Forelimb muscle (tissue), 1 donor: ENCODE measurements around the gene RBM46. TPM values are rescaled to one million over a fixed set of nuclear protein-coding genes. Genes with fewer than 3 reads are reported as not detected.
"Not testable (repeated sequence)": the region's sequence is repeated elsewhere in the genome, so short reads cannot be mapped to it uniquely, and the experiment has no call there.

ENCODE experiments used
- DNase-seq: peaks from one replicate; pipeline ENCODE4 v3.0.0-alpha.2; 2013; ENCODE audit warnings: low read depth
- polyA plus RNA-seq: library from polyadenylated mRNA; unstranded; fragments of 120-200 nt; gene quantifications from one replicate; pipeline ENCODE4 v1.2.1, GENCODE V29; 2013; ENCODE audit not compliant: insufficient read length

RBM46 gene
- polyA plus RNA-seq, 1 donor = not detected

- no peak for DNase-seq
Observed at GRCh38 chr4:154838155-154838554, 57.1 kb downstream of the RBM46 start.

- no peak for DNase-seq
Observed at GRCh38 chr4:154838694-154839093, 57.6 kb downstream of the RBM46 start.

GRCh38 chr4:154854362-154854761 is 73.3 kb downstream of the RBM46 start:
- no peak for DNase-seq

- no peak for DNase-seq
Observed at GRCh38 chr4:154858166-154858565, 77.1 kb downstream of the RBM46 start.

- DNase-seq = no peak
Observed at GRCh38 chr4:154868414-154869194, 87.5 kb downstream of the RBM46 start.

- no peak for DNase-seq
Observed at GRCh38 chr4:154869301-154869700, 88.2 kb downstream of the RBM46 start.

GRCh38 chr4:154872198-154872597 is 91.1 kb downstream of the RBM46 start:
- DNase-seq = no peak

GRCh38 chr4:154874049-154874448 is 93.0 kb downstream of the RBM46 start:
- not testable (repeated sequence) for DNase-seq

GRCh38 chr4:154877110-154877760 is 96.2 kb downstream of the RBM46 start:
- no peak for DNase-seq

Other genes with a start within 250 kb of the RBM46 start
- 54.9 TPM for gene PLRG1, start 230.9 kb upstream of the RBM46 start, polyA plus RNA-seq
- gene FGB, start 218.3 kb upstream of the RBM46 start, polyA plus RNA-seq = not detected
- not detected for gene FGA, start 190.5 kb upstream of the RBM46 start, polyA plus RNA-seq
- gene FGG, start 168.6 kb upstream of the RBM46 start, polyA plus RNA-seq = not detected
- gene LRAT, start 37.3 kb upstream of the RBM46 start, polyA plus RNA-seq = 0.06 TPM